Hippocampal formation (tissue), 2 donors: ENCODE results near the gene NEU3.
A peak's percentile ranks its signal among the peaks of the same experiment; 100 is the strongest.
"Not testable (repeated sequence)": the region's sequence is repeated elsewhere in the genome, so short reads cannot be mapped to it uniquely, and the experiment has no call there.

Source experiments
- DNase-seq, 2 donors: peaks; one replicate each; lab custom pipeline; 2025; lab: John Stamatoyannopoulos, UW

NEU3 gene

DNA sequence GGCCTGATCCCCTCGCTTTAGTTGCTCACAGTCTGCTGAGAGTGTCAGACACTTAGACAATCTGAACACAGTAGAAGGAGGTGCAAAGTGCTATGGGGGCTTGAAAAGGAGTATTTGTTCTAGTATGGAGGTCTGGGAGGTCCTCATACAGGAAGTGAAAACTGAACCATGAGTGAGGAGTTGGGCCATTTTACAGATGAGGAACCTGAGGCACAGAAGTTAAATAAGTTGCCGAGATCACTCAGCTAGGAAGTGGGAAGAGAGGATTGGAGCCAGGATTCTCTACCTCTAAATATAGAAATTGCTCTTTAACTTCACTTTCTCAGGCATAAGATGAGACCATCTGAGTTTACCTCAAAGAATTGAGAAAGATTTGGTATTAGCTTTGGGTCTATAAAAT is 4.0 kb upstream of the NEU3 start:
- no peak for DNase-seq

DNA sequence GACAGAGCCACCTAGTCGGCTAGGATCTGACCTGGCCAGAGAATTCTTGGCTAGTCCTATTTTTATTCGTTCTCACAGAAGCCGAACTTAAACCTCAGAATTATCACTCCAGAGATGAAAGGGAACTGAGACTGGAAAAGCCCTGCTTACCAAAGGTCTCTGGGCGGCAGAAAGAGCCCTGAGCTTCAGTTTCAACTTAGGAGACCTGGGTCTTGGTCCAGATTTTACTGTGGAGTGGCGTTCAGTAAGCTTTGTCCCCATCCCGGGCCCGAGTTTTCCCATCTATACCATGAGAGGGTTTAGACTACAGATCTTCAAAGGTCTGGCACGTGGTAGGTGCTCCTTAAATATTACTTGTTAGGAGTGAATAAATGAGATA is 516 bp downstream of the NEU3 start:
- no peak for DNase-seq

DNA sequence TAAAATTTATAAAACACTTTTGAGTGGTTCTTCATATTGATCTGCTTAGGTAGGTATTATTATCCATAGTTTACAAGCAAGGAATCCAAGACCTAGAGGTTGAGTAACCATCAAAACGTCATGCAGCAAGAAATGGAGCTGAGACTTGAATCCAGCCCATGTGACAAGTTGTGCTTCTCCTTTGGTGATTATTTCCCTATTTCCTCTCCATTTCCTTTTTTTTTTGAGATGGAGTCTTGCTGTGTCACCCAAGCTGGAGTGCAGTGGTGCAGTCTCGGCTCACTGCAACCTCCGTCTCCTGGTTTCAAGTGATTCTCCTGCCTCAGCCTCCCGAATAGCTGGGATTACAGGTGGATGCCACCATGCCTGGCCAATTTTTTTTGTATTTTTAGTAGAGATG is 1.4 kb downstream of the NEU3 start:
- DNase-seq, result not testable (repeated sequence)

GRCh38 chr11:74990941-74991340 is 2.2 kb downstream of the NEU3 start:
- no peak for DNase-seq

- DNase-seq, result no peak
Observed at GRCh38 chr11:74992852-74993251, 4.1 kb downstream of the NEU3 start.

- no peak for DNase-seq
Observed at GRCh38 chr11:75000975-75001354, 12.2 kb downstream of the NEU3 start.

DNA sequence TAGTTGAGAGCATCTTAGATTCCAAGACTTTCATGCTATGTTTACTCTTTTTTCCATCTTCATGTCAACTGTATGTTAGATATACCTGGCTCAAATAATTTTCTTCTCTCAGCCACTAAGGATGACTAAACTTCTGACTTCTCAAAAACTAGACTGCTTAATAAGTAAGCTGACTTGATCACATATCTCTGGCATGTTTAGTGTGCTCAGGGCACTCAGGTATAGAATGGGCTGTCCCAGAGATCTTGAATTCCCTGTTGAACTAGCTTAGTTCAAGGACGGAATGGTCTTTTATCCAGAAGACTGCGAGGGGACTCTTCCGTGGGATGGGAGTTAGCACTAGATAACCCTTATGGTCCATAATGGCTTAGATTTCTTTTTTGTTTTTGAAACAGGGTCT is 13.0 kb downstream of the NEU3 start:
- no peak for DNase-seq

- DNase-seq, result no peak
Observed at GRCh38 chr11:75002516-75002915, 13.8 kb downstream of the NEU3 start.

DNA sequence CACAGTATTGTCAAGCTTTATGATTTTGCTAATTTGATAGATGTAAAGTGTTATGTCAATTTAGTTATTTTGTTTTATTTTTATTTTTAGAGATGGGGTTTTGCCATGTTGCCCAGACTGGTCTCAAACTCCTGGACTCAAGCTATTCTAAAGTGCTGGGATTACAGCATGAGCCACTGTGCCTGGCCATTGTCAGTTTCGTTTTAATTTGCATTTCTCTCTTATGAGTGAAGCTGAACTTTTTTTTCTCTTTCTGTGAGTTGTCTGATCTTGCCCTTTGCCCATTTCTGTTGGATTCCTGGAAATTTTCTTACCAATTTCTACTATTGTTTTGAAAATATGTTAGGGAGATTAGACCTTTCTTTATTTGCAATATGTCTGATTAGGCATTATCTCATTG is 15.5 kb downstream of the NEU3 start:
- no peak for DNase-seq

DNA sequence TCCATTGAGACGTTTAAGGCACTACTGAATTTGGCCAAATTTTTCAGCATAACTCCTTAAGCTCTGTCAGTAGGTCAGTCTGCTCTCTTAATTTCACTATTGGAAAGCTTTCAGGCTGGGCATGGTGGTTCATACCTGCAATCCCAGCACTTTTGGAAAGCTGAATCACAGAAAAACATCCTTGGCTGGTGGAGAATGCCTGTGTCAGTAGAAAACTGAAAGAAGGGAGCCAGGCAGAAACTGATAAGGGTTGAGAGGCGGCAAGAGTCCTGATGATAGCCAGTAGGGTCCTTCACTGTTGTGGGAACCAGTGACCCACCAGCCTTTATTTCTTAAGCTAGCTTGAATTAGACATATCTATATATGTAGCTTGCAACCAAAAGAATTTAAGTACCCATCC is 22.6 kb downstream of the NEU3 start:
- DNase-seq, result no peak

- DNase-seq, result no peak
Observed at GRCh38 chr11:75011872-75012271, 23.1 kb downstream of the NEU3 start.

- DNase-seq, result no peak
Observed at GRCh38 chr11:75013051-75013450, 24.3 kb downstream of the NEU3 start.

GRCh38 chr11:75014129-75014528 is 25.4 kb downstream of the NEU3 start:
- no peak for DNase-seq

DNA sequence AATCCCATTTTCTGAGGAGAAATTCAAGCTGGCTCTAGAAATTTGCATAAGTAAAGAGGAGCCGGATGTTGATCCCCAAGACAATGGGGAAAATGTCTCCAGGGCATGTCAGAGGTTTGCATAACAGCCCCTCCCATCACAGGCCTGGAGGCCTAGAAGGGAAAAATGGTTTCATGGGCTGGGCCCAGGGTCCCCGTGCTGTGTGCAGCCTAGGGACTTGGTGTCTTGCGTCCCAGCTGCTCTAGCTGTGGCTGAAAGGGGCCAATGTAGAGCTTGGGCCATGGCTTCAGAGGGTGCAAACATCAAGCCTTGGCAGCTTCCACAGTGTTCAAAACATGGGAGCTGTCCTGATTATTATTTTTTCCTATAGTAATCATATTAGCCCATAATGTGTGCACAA is 30.5 kb downstream of the NEU3 start:
- DNase-seq, result not testable (repeated sequence)

DNA sequence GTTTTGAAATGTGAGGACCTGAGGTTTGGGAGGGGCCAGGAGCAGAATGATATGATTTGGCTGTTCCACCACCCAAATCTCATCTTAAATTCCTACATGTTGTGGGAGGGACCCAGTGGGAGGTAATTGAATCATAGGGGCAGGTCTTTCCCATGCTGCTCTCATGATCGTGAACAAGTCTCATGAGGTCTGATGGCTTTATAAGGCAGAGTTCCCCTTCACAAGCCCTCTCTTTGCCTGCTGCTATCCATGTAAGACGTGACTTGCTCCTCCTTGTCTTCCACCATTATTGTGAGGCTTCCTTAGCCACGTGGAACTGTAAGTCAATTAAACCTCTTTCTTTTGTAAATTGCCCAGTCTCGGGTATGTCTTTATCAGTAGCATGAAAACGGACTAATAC is 31.6 kb downstream of the NEU3 start:
- not testable (repeated sequence) for DNase-seq

DNA sequence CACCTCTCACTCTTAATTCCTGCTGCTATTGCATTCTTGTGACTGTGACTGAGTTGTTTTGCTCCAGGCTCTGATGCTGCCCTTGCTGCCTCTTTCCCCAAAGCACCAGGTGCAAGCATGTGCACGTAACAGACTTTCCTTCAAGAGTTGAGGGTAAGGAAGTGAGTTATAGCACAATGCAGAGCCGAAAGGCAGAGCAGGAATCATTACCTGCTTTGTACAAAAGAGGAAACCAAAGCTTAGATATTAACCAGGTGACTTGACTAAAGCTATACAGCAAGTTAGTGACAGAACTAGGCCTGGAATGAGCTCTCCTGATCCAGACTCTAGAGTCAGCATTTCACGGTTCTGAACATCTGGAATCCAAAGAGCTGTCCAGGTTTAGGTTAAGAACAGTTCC is 33.6 kb downstream of the NEU3 start:
- DNase-seq, result no peak

DNA sequence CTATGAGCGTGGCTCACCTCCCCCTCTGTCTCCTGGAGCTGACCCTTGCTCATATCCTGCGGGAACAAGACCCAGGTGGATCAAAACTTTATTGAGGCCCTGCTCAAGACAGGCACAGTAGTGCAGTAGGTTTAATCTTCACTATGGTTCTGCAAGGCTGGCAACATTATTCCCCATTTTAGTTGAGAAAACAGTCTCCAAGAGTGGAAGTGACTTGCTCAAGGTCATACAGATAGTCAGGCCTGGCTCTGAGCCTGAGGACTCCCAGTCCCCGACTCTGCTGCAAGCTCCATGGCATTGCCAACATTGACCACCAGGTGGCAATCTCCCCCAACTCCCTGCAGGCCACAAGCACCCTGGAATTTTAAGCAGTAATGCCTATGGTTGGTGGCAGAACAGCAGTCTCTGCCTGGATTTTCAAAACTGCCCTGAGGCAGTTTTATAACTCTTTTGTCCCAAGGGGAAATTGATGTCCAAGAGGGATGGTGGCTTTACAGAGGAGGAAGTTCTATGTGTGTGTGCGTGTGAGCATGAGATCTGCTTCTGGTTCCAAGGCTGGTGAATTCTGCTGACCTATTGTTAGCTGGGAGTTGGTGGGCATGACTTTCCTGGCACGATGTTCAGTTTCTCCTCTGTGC is 34.1 kb downstream of the NEU3 start:
- peak; percentile 79 to 83 for DNase-seq

DNA sequence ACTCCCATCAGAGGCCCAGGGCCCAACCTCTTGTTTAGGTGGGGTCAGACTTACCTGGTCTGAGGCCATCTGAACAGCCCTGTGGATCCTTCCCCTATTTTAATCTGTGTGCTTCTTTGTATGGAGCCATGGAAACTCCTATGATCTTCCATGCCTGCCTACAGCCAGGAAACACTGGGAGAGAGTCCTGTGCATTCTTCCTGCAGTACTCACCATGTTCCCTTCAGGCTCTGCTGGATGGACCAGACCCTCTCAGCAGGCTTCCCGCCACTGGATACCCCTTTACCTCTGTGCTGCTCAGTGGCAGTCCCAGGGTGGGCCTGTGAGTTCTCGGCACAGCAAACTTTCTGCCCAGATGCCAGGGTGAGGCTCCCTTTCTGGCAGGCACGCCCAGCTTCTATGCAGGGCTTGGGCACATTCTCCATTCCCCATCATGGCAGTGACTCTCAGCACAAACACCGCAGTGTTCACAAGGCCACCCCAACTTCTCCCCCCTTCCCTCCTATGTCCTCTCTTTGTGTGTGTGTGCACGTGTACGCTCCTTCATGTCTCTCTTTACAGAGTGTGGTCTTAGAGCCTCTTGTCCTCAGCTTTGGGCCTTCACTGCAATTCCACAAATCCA is 34.8 kb downstream of the NEU3 start:
- peak in 1 of 2 donors; percentile 6 for DNase-seq

DNA sequence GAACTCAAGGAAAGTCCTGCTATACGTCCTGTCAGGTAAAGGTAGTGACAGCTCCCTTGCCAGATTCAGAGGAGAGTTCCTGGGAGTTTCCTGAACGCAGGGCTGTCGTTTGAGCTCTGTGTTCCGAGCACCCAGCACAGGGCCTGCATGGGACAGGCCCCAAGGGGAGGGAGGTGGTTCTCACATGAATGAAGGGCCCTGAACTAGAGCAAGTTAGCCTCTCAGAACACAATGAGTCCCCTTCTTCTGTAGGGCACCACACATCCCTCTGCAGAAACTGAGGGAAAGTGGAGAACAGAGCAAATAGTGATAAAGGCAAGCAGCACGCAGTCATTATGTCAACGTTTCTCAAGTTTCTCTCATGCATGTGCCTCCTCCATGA is 35.3 kb downstream of the NEU3 start:
- peak; percentile 8 to 51 for DNase-seq

GRCh38 chr11:75024764-75025211 is 36.1 kb downstream of the NEU3 start:
- DNase-seq, result peak; percentile 12 to 21

DNA sequence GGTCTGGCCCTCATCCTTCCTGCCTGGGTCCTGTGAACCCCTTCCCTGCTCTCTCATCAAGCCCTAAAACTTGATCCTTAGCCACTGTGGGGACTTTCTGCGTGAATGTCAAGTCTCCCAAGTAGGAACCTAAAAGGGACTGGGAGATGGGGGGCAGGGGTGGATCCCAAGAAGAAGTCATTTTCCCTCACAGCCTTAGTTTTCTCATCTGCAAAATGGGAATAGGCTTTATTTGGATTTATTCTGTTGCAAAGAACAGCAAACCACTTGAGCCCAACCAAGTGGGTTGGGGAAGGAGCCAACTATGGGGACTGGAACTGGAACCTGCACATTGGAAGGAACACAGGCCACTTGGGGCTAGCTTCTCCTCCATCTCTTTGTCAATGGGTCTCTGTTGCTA is 36.8 kb downstream of the NEU3 start:
- DNase-seq, result no peak

- DNase-seq, result no peak
Observed at GRCh38 chr11:75028321-75028720, 39.6 kb downstream of the NEU3 start.

- DNase-seq, result no peak
Observed at GRCh38 chr11:75028724-75029123, 40.0 kb downstream of the NEU3 start.
